Esophagus (tissue), 2 donors: ENCODE data around the gene TAS2R9. TPM values are rescaled to one million over a fixed set of nuclear protein-coding genes. Genes with fewer than 3 reads are reported as not detected.

Experiments used
- H3K27ac ChIP-seq, 2 donors: one replicate each; pipeline ENCODE4 v1.5.1; 2013; ENCODE audit warnings: low read depth in 2 of 2, mild to moderate bottlenecking in 2 of 2, inconsistent platforms in 1 of 2, low read length in 1 of 2, moderate library complexity in 1 of 2
- H3K27me3 ChIP-seq, 2 donors: one replicate each; pipeline ENCODE4 v1.6.1; 2013; ENCODE audit warnings: low read length in 2 of 2, control low read depth in 1 of 2, mild to moderate bottlenecking in 1 of 2; ENCODE audit not compliant: insufficient read depth in 2 of 2, control insufficient read depth in 1 of 2
- H3K36me3 ChIP-seq, 2 donors: one replicate each; pipeline ENCODE4 v1.6.1; 2013; ENCODE audit warnings: low read length in 1 of 2; ENCODE audit not compliant: control insufficient read depth in 2 of 2, insufficient read depth in 2 of 2
- H3K4me1 ChIP-seq, 2 donors: one replicate each; pipeline ENCODE4 v1.6.1; 2013; ENCODE audit warnings: low read length in 1 of 2; ENCODE audit not compliant: control insufficient read depth in 2 of 2, insufficient read depth in 2 of 2
- H3K4me3 ChIP-seq, 2 donors: one replicate each; pipeline ENCODE4 v1.5.1; 2013; ENCODE audit warnings: low read length in 2 of 2, mild to moderate bottlenecking in 2 of 2, low read depth in 1 of 2, moderate library complexity in 1 of 2
- H3K9me3 ChIP-seq, 2 donors: one replicate each; pipeline ENCODE4 v1.6.1; 2013; ENCODE audit warnings: mild to moderate bottlenecking in 2 of 2, low read depth in 1 of 2, low read length in 1 of 2, moderate library complexity in 1 of 2; ENCODE audit not compliant: control insufficient read depth in 2 of 2, insufficient read depth in 1 of 2
- WGBS, 2 donors: extraction: QIAGEN DNeasy Blood & Tissue Kit; methylation state at CpG; one replicate each; pipeline ENCODE4 v1.1.7; 2013; 5-methylcytosine and 5-hydroxymethylcytosine counted together
- polyA plus RNA-seq, 2 donors: library from polyadenylated mRNA; stranded (reverse); fragments of 200-250 nt; gene quantifications; one replicate each; pipeline ENCODE4 v1.2.3, GENCODE V29; 2013
- donor health status: healthy with polysubstance abuse.
- donor health status: Bipolar disorder and iron deficiency.

The TAS2R9 gene
- not detected for polyA plus RNA-seq

GRCh38 chr12:10810068-10810467, at the start of gene TAS2R9:
TSS of gene TAS2R9 (minus strand) at chr12:10810168. CDS start at chr12:10810075, 93 bp downstream.
- H3K27ac ChIP-seq = no peak within 1 kb of the TSS
- no peak within 1 kb of the TSS for H3K4me3 ChIP-seq
- no peaks in the 10 kb centered on the region for H3K36me3 ChIP-seq
- H3K4me1 ChIP-seq = no peaks in the 10 kb centered on the region
- no peaks in the 10 kb centered on the region for H3K27me3 ChIP-seq
- no peaks in the 10 kb centered on the region for H3K9me3 ChIP-seq

GRCh38 chr12:10855807-10856206, 45.8 kb upstream of the TAS2R9 start:
- no peaks in the 10 kb centered on the region for H3K27me3 ChIP-seq
- H3K9me3 ChIP-seq = peaks cover 14% of the 10 kb centered on the region in 2 donors
- peaks cover 2 to 6% of the 10 kb centered on the region in 2 donors for H3K36me3 ChIP-seq
- no peak overlapping the region for H3K4me3 ChIP-seq
- no peaks in the 10 kb centered on the region for H3K4me1 ChIP-seq
- H3K27ac ChIP-seq = no peak overlapping the region
- WGBS, 2 donors = 94 to 100% methylated on average over 2 of the region's 2 CpGs

GRCh38 chr12:10853776-10854175, 43.8 kb upstream of the TAS2R9 start:
- H3K4me1 ChIP-seq = no peaks in the 10 kb centered on the region
- peaks cover 2 to 8% of the 10 kb centered on the region in 2 donors for H3K36me3 ChIP-seq
- H3K27me3 ChIP-seq = no peaks in the 10 kb centered on the region
- H3K27ac ChIP-seq = no peak overlapping the region
- no peak overlapping the region for H3K4me3 ChIP-seq
- 78 to 80% methylated on average over 2 of the region's 2 CpGs for WGBS, 2 donors
- H3K9me3 ChIP-seq = peaks cover 13 to 14% of the 10 kb centered on the region in 2 donors

GRCh38 chr12:10851243-10851858, 41.4 kb upstream of the TAS2R9 start:
- Histone ChIP-seq H3K27me3 (no peaks in the 10 kb centered on the region), H3K27ac (no peak overlapping the region), H3K36me3 (peaks cover 0 to 7% of the 10 kb centered on the region in 2 donors), H3K4me1 (no peaks in the 10 kb centered on the region), H3K9me3 (peaks cover 6 to 8% of the 10 kb centered on the region in 2 donors), H3K4me3 (no peak overlapping the region)
- 76 to 83% methylated on average over 4 of the region's 4 CpGs for WGBS, 2 donors

- H3K9me3 ChIP-seq = peaks cover 0 to 2% of the 10 kb centered on the region in 2 donors
- H3K27me3 ChIP-seq = no peaks in the 10 kb centered on the region
- peaks cover 0 to 7% of the 10 kb centered on the region in 2 donors for H3K36me3 ChIP-seq
- WGBS, 2 donors = 82 to 85% methylated on average over 4 of the region's 4 CpGs
- H3K4me3 ChIP-seq = no peak within 1 kb of the TSS
- H3K27ac ChIP-seq = no peak within 1 kb of the TSS
- no peaks in the 10 kb centered on the region for H3K4me1 ChIP-seq
These were observed 39.5 kb upstream of the TAS2R9 start, which contains the start of gene PRR4 for GRCh38 chr12:10849425-10849878. TSS of gene PRR4 (minus strand) at chr12:10849475. CDS start at chr12:10849437, 38 bp downstream.

- WGBS, 2 donors = 27 to 33% methylated on average over 2 of the region's 2 CpGs
- Histone ChIP-seq H3K27me3 (no peaks in the 10 kb centered on the region), H3K4me1 (no peaks in the 10 kb centered on the region), H3K36me3 (peaks cover 0 to 7% of the 10 kb centered on the region in 2 donors), H3K27ac (no peak overlapping the region), H3K4me3 (no peak overlapping the region), H3K9me3 (no peaks in the 10 kb centered on the region)
These were observed 37.8 kb upstream of the TAS2R9 start for GRCh38 chr12:10847744-10848143.

- H3K27ac ChIP-seq = no peak overlapping the region
- no peaks in the 10 kb centered on the region for H3K27me3 ChIP-seq
- no peaks in the 10 kb centered on the region for H3K4me1 ChIP-seq
- no peak overlapping the region for H3K4me3 ChIP-seq
- H3K36me3 ChIP-seq = peaks cover 0 to 4% of the 10 kb centered on the region in 2 donors
- WGBS, 2 donors = 97 to 100% methylated on average over 2 of the region's 2 CpGs
- H3K9me3 ChIP-seq = no peaks in the 10 kb centered on the region
These were observed 32.9 kb upstream of the TAS2R9 start for GRCh38 chr12:10842862-10843261.

- WGBS, 2 donors = 87 to 90% methylated on average over 3 of the region's 3 CpGs
- H3K4me1 ChIP-seq = no peaks in the 10 kb centered on the region
- H3K36me3 ChIP-seq = no peaks in the 10 kb centered on the region
- H3K4me3 ChIP-seq = no peak overlapping the region
- H3K27ac ChIP-seq = no peak overlapping the region
- no peaks in the 10 kb centered on the region for H3K9me3 ChIP-seq
- H3K27me3 ChIP-seq = no peaks in the 10 kb centered on the region
These were observed 28.5 kb upstream of the TAS2R9 start for GRCh38 chr12:10838461-10838860.

GRCh38 chr12:10829994-10830393, 20.0 kb upstream of the TAS2R9 start:
- no peaks in the 10 kb centered on the region for H3K9me3 ChIP-seq
- 96 to 100% methylated on average over 1 of the region's 1 CpG for WGBS, 2 donors
- no peak overlapping the region for H3K4me3 ChIP-seq
- no peaks in the 10 kb centered on the region for H3K36me3 ChIP-seq
- H3K4me1 ChIP-seq = no peaks in the 10 kb centered on the region
- H3K27ac ChIP-seq = no peak overlapping the region
- no peaks in the 10 kb centered on the region for H3K27me3 ChIP-seq

GRCh38 chr12:10826258-10826657, 16.3 kb upstream of the TAS2R9 start, which contains the start of gene TAS2R10:
TSS of gene TAS2R10 (minus strand) at chr12:10826358. CDS start at chr12:10826269, 89 bp downstream.
- Histone ChIP-seq H3K9me3 (no peaks in the 10 kb centered on the region), H3K4me1 (no peaks in the 10 kb centered on the region), H3K27ac (no peak within 1 kb of the TSS), H3K4me3 (no peak within 1 kb of the TSS), H3K27me3 (no peaks in the 10 kb centered on the region), H3K36me3 (no peaks in the 10 kb centered on the region)
- WGBS, 2 donors = 92% methylated on average over 3 of the region's 3 CpGs
